OCI-LY1 (cell line): ENCODE data around the gene CCNL2.

ENCODE experiments used
- CTCF ChIP-seq: fragments of 200-600 bp; sonication (generic), shearing (Covaris generic); IDR thresholded peaks from 2 replicates; pipeline ENCODE4 v1.5.1; 2017; ENCODE audit warnings: mild to moderate bottlenecking, antibody characterized with exemption, low read length, moderate library complexity, mixed read lengths
- EZH2 ChIP-seq: fragments of 200-600 bp; sonication (generic), shearing (Covaris generic); IDR thresholded peaks from 2 replicates; pipeline ENCODE4 v1.8.0; 2017; ENCODE audit warnings: borderline replicate concordance, mixed run types, mild to moderate bottlenecking, antibody characterized with exemption, low read length, moderate library complexity, mixed read lengths

DNA sequence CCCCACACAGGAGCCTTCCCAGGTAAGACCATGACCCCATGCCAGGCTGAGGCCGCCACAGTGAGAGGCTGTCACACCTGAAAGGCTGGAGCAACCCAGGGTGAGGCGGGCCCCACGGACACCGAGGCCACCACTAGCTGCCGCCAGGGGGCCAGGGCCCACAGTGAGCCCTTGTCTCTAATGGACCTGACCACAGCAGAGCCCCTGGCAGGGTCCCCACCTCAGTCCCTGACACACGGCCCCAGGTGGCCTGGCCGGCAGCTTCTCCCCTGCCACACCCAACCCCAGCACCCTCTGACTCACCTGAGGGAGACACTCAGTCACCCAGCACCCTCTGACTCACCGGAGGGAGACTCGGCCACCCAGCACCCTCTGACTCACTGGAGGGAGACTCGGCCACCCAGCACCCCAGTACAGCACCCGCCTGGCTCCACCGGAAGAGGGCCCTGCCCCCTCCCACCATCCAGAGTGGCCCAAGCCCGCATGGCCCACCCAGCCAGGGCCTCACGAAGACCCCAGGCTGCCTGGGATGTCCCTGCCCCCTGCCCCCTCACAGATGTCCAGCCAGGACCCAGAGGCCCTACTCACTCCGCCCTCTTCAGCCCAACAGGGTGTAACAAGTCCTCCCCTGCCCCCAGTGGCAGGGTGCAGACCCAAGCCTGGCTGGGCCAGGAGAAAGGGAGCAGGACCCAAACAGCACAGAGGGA lies 54.3 kb downstream of the CCNL2 start:
- TF ChIP-seq CTCF (peak; percentile 34; the same call in 1 of the 2 replicates), EZH2 (no peak)
